SW 1271 (cell line): ENCODE measurements around the gene TRABD2B.

Experiments used
- DNase-seq, 2 experiments: peaks; one replicate each; lab custom pipeline; 2025; lab: John Stamatoyannopoulos, UW

Gene TRABD2B

DNA sequence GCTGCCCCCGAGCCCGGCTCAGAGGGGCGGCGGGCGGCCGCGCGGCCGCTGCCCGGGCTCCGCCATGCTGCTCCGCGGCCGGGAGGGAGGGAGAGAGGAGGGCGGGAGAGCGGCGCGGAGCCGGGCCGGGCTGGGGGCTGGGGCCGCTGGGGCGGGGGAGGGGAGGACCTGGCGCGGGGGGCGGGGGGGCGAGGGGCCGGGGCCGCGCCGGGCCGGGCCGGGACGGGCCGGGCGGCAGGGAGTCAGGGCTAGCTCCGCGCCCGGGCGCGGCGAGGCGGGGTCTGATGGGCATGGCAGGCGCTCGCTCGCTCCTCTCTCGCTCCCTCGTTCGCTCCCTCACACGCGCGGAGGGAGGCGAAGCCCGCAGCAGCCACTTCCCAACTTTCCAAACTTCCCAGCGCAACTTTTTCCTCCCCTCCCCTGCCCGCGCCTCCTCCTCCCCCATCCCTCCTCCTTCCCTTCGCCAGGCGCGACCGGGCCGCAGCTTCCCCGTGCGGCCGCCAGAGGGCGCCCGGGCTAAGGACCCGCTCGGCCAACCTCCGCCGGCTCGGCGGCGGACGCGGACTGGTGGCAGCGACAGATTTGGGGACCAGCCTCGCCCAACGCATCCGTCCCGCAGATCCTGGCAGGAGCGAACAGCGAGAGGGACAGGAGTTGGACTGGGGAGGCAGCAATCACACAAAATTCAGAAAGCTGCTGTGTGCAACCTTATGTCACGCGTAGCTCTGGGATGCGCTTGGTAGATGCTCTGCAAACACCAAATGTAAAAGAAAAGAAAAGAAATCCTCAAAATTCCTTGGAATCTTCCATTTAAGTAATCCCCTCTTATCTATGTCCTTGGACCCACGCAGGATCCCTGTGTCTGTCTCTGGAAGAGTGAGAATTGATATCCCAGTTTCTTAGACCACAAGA lies at the start of gene TRABD2B:
TSS of gene TRABD2B (minus strand) at position 97 of the 912 bp plus-strand sequence.
- DNase-seq, result peak in 1 of 2 experiments; percentile 30

DNA sequence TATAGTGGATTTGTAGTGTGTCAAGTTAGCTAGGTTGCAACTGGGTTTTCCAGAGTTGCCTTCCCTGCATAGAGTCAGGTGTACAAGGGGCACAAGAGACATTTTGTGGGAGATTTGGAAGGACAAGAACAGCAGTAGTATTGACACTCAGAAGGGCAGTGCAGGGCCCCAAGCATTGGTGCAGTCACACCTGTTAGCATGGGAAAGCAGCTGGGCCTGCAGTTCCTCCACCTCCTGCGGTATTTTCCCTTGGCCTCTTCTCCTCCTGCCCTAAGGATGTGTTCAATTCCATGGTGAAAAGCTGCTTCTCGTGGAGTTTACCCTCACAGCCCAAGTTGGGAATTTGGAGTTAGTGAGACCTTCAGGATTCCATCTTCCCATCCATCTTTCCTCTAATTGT lies 47.1 kb upstream of the TRABD2B start:
- DNase-seq, result no peak

DNA sequence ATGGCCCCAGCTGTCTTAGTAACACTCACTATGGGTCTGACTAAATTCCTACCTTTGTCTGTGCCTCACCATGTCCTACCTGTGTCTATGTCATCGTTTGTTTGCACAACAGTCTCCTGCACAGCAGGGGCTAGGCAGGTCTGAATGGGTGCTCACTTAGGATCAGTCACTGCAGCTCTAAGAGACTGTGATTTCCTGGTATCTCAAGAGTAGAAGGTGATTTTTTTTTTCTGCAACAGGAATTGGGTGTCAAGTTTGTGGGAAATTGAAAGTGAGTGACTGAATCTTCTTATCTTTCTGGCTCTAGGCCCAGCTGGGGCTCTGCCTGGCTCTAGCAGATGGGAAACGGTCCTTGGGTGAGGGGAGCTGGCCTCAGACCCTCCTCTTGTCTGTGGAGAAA lies 46.4 kb upstream of the TRABD2B start:
- DNase-seq, result no peak

DNA sequence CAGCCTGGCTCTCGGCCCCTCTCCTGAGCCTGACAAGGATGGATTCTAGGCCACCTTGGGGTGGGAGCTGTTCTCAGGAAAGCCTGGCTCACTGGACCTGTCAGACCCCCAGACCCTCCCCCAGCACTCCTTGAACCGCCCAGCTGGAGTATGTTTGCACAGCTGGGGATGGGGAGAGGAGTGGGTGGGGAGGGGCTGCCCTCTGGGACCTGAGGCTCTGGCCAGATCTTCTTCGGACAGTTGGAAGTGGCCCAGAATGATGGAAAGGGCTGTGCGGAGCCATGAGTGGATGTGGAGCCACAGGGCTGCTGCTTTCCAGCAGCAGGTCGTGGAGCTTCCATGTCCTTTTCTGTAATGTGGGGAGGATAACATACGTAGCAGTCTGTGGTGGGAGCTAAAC lies 43.0 kb upstream of the TRABD2B start:
- no peak for DNase-seq

DNA sequence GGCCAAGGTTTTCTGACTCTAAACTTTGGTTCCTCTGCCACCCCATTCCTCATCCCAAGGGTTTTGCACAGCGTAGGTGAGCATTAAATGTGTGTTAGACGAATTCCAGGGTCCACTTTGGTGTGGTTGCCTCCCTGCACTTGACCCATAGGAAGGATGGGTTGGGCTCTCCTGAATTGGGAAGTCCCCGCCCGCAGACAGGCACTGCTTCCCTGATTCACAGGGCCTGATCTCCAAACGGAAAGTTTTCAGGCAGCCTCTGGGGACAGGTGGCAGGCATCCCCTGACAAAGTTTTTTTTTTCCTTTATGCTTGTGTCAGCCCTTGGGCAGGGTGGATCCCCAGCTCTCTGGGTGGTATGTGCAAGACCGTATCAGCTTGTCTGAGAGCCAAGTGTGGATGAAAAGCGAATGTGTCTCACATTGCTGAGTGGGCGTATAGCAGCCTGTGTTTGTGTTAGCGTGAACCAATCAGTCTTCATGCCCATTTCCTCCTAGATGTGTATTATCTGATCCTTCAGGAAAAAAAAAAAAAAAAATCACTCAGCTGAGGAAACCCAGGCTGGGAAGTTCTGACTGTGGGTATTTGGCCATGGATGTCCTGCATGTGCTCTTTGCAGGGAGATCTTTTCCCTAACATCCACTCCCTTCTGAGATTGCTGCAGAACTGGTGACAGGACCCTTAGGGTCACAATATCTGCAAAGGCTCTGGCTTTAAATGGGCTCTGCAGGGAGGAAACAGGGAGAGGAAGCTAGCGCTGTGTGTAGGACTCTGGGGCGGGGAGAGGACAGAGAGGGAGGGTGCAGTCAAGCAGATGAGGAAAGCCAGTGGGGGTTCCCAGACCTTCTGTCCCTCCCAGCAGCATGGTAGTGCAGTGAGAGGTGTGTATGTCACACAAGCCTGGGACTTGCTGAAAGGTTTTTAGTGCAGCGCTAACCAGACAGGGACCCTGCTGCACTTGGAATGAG lies 42.2 kb upstream of the TRABD2B start:
- no peak for DNase-seq

DNA sequence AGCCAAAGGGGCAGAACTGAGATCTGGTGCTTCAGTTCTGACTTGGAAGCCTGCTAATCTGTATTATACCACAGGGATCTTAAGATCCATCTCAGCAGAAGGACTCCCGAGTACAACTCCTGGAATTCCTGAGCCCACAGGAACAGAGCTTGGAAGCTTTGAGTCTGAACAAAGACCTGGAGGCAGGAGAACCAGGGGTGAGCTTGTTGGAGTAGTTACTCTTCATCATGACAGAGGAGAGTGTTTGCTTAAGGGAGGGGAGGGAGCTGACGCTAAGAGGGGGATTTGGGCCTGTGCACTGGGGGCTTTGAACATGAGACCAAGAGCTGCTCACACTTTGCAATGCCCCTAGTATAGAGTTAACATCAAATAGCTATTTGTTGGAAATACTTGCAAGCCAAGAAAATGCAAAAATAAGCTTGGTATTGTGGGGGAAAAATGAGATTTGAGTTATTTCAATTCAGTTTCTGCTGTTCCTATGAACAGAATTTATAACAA lies 41.1 kb upstream of the TRABD2B start:
- DNase-seq, result no peak

DNA sequence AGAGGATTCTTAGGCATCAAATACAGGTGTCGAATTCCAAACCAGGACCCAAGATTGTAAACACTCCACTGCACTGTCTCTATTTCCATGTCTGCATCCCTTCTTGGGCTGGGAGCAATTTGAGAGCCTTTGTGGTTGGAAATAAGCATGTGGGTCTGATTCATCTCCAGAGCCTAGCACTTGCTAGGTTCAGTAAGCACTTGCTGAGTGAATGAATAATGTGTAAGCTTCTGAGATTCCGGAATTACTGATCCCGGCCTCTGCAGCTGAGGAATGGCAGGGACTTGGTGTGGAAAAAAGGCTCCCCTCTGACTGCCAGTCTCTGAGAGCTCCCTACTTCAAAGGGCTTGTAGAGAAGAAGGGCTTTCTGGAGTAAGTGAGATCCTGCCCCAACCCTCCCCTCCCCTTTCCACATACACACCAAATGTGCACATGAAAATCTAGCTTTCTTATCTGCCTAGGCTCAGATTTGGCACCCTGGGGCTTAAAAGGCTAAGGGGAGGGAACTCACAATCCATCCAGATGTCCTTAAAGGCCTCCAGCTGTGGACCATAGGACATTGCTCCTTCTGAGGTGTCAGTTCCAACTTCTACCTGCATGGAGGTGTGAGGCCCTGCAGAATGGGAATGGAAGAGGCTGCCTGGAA lies 39.6 kb upstream of the TRABD2B start:
- DNase-seq, result no peak

DNA sequence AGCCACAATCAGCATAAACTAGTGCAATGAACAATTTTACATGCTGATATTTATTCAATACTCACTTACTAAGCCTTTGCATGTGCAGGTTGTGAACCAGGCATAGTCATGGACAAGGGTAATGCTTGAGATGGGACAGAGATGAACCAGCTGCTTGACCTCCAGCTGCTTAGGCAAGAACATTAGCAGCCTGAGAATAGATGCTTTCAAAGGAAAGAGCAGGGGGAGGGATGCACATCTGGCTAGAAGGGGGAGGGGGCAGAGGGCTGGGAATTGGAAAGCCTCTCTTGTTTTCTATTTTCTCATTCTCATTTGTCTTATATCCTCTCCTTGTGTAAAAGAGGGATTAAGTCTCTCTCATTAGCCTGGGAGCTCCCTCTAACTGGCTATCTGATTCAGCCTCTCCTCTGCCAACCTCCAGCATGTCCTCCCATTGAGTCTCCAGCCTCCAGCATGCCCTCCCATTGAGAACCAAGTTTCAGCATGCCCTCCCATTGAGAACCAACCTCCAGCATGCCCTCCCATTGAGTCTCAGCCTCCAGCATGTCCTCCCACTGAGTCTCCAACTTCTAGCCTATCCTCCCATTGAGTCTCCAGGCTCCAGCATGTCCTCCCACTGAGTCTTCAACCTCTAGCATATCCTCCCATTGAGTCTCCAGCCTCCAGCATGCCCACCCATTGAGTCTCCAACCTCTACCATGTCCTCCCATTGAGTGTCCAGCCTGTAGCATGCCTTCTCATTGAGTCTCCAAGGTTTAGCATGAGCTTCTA lies 38.4 kb upstream of the TRABD2B start:
- no peak for DNase-seq

DNA sequence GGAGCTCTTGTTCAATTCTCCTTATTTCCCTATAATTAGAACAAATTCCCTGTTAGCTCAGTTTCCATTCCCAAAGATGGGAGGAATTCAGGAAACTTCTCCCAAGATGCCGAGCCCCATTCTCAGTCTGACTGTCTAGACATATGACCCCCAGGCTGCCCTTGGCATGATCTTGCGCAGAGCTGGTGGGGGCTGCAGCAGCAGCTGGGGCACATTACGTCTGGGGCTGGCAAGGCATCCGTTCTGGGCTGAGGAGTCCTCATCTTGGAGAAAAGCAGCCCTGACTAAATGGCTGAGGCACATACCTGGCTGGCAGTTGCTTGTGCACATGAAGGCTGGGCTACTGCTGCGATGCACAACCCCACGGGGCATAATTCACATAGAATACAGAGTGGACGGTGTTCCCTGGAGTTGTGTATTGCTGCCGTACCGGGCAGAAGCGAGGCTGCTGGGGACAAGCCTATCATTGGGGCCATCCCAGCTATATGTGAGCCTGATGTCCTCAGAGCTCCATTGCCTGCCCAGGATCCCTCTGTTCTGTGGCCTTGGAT lies 36.4 kb upstream of the TRABD2B start:
- no peak for DNase-seq

DNA sequence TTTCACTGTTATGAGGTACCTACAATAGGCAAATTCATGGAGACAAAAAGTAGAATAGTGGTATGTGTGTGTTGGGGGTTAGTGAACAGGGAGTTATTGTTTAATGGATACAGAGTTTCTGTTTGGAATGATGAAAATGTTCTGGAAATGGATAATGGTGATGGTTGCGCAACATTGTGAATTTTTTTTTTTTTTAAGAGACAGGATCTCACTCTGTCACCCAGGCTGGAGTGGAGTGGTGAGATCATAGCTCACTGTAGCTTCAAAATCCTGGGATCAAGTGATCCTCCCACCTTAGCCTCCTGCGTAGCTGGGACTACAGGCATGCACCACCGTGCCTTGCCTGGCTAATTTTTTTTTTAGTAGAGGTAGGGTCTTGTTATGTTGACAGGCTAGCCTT lies 34.5 kb upstream of the TRABD2B start:
- DNase-seq, result no peak

DNA sequence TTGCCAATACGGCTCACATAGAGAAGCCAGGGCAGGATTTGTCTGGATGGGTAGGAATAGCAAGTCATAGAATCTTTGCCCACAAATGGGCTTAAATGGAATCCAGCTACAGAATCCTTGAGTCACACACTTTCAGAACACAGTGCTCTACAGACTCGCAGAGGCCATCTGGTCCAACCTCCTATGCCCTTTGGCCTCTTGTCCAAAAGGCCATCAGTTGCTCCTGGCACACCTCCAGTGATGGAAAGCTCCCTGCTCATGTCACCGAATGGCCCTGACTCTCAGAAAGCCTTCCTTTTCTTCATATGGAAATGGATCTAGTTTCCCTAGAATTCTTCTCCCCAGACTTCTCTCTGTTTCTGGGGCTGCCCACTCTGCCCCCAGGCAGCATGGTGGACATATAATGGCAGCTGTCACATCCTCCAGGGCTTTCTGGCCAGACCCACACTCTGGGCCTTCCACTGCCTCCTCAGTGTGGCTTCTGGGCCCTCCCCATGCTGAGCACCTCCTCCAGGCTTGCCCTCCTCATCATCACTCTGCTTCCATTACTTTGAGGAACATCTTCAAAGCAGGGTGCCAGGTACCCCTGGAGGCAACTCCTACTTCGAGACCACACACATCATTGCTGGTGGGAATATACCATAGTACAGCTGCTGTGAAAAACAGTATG lies 33.6 kb upstream of the TRABD2B start:
- DNase-seq, result no peak

DNA sequence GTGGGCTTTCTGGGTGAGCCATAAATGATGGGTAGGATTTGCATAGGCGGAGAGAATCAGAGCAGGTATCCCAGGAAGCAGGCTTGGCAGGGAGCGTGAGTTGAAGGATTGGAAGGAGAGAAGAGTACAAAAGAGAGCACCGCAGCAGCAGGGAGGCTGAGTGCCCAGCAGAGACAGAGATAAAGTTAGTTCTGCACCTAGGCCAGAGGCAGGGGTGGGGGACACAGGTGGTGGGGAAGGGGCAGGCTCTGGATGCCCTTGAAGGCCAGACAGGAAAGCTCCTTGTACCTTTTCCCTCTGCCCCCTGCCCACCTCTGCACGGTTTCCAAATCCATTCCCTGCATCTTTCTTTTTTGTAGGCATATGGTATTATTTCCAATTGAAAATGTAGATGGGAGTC lies 33.0 kb upstream of the TRABD2B start:
- DNase-seq, result no peak

DNA sequence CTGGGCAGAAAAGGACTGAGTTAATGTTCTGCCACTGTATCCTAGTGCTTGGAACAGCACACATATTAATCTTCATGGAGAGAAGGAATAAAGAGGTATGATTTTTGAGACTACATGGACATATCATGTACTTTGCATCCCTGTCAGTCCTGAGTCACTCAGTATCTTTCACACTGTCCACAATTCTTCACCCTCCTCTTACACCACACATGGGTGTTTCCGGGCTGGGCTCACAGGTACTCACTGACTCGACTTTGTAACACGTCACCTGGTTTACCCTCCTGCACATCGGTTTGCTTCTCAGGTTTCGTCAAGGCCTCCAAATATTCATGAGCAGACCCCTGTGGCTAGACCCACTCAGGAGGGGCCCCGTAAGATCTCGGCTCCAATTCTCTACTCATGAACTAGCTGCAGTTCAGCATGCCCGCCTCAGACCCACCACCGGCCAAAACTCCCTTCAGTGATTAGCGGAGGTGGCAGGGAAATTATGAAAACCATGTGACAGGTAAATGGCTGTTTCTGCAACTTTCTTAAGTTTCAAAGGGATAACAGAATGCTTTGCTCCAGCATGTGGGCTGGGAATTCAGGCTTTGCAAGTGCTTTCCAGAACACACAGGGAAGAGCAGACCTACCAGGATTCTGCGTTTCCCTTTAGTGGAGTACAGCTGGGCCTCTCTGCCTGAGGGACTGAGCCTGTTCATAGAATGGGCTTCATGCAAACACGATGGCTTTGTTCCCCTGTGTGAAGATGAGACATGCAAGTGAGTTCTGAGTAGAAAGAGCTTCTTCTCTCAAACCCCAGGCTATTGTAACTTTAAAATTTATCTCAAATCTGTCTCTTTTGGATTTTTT lies 31.3 kb upstream of the TRABD2B start:
- DNase-seq, result no peak

DNA sequence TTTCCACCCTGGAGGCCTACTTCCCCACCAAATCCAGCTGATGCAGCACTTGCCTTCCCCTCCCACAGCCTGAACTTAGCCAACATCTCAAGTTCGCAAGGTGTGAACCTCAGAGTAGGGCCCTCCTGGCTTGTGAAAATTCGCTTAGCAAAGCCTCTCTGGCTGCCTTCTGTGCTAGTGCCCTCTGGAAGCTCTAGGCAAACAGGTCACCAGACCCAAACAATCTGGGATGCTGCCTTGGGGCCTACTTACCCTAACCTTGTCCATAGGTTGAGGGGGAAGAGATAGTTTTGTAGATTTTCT lies 30.3 kb upstream of the TRABD2B start:
- DNase-seq, result no peak

DNA sequence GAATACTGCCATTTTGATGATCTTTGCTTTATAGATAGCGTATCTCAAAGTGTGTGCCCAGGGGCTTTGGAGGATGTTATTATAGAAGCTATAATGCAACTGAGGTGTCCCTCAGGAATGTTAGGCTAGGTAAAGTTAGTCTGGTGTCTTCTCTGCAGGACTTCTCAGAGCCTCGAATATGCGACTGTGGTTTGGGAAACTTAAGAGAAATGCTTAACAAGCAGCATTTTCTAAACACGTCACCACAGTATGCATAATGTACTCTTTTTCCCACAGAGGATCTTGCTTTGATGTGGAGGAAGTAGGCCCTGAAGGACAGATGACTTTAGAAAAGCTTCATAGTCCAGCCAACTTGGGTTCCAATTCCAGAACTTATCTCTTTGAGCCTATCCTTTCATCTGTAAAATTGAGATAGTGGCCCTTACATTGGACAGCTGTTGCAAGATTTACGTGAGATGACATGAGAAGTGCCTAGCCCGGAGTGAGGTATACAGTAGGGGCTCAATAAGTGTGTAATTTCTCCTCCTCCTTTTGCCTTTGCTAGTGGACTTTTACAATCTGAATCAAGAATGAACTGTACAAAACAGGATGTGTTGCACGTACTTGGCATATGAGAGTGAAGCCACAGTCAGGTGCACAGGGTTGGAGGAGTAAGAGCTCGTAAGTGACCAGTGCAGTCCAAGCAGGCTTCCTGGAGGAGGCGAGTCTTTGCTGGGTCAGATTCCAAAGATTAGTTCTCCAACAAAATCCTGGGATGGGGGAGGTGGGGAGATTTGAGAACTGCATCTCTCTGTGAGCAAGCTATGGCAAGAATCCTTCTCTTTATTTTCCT lies 29.7 kb upstream of the TRABD2B start:
- DNase-seq, result no peak

DNA sequence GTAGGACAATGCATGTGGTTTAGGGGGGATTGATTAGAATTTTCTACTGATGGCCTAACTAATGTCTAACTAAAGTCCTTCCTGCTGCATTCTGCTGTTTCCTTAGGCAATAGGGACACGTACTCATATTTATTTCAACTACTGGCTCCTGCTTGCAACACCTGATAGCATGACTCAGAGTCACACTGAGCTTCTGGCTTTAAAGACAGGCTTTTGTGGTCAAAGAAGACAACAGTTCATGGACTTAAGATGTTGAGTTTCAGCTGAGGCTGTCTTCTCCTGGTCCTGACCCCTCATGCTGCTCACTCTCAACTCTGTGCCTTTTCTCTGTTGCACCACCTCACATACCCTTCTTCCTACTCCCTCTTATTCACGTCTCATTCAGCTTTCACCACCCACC lies 29.1 kb upstream of the TRABD2B start:
- DNase-seq, result no peak

DNA sequence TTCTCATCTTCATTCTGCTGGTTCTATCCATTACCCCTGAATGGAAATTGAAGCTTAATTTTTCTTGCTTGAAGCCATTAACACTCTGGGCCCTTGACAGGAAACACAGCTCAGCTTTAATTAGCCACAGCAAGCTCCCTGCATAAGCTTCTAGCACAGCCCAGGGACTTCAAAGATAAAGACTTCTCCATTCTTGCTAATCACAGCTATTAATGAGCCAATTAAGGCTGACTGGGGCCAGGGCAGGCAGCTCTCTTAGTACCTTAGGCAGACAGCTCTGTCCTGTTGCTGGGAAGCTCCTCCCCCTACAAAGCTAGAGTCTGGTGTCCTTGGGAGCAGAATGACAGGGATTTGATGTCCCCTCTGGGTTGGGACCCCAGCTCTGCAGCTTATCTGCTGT lies 27.9 kb upstream of the TRABD2B start:
- DNase-seq, result no peak

DNA sequence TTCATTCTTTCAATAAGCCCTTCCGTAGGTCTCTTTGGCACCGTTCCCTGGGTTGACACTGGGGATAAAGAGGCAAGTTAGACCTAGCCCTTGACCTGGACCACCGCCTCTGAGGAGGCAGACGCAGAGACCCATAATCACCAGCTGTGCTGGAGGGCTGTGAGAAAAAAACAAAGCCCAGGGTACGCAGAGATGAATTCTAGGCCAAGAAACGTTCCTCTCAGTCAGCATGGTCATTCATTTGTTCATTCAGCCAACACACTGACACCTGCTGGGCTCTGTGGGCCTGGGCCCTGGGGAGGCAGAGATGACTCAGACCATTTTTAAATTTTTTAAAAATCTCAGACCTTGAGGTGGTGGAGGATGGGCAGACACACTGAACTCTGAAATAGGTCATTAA lies 26.3 kb upstream of the TRABD2B start:
- no peak for DNase-seq

DNA sequence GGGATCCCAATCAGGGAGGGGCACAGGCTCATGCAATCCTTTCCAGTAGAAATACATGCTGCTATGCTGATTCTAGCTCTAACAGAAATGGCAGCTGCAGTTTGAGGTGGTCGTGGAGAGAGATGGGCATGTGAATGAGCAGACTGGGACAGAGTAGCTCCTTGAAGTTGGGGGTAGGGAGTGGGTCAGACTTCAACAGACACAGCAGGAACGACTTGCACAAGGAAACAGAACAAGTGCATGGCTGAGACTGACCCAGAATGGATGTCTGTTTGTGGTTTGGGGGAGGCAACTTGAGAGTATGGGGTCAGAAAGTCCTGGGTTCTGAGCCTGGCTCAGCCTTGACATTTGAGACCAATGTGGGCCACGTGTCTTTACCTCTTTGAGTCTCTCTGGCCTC lies 25.1 kb upstream of the TRABD2B start:
- DNase-seq, result no peak
